IMR-90 (cell line): ENCODE data around the gene KLHL40. TPM values are rescaled to one million over a fixed set of nuclear protein-coding genes. Genes with fewer than 3 reads are reported as not detected.

Source experiments
- ATAC-seq: fragments of 200-7000 bp; cut with Tn5 transposase; 2 replicates; pipeline ENCODE4 v1.9.1; 2020; ENCODE audit warnings: low read depth, mild to moderate bottlenecking, moderate library complexity
- BruUV-seq: library from RNA; stranded (reverse); fragments of 400-500 nt; replicated peaks from 2 replicates; lab custom pipeline; 2021; lab: Mats Ljungman, UMichigan
- CTCF ChIA-PET: fragments of 300-600 bp; formaldehyde crosslinking; extraction: SDS; loops from one replicate; lab custom pipeline; 2021; ENCODE audit warnings: antibody characterized with exemption; lab: Yijun Ruan, JAX
- POLR2A ChIA-PET: fragments of 300-600 bp; sonication (Branson Sonifier 250); formaldehyde crosslinking; loops from one replicate; lab custom pipeline; 2022; ENCODE audit warnings: antibody characterized with exemption; ENCODE audit not compliant: unreplicated experiment; lab: Charles Lee
- DNase-seq: peaks from one replicate; pipeline ENCODE4 v3.0.0; 2013
- H2AFZ ChIP-seq: replicated peaks from 2 replicates; pipeline ENCODE3; 2013; ENCODE audit warnings: low read length, mild to moderate bottlenecking; ENCODE audit not compliant: poor library complexity
- H2AK5ac ChIP-seq: 2 replicates; pipeline ENCODE4 v1.6.1; 2013; ENCODE audit warnings: low read depth, low read length, inconsistent platforms
- H2AK9ac ChIP-seq: replicated peaks from 2 replicates; pipeline ENCODE3; 2013; ENCODE audit warnings: mild to moderate bottlenecking, low read depth, low read length, moderate library complexity; ENCODE audit not compliant: poor library complexity
- H2BK120ac ChIP-seq: 2 replicates; pipeline ENCODE4 v1.6.1; 2013; ENCODE audit warnings: low read depth, low read length, inconsistent platforms
- H2BK15ac ChIP-seq: 3 replicates; pipeline ENCODE4 v1.6.1; 2013; ENCODE audit warnings: low read depth, low read length, inconsistent platforms
- H2BK20ac ChIP-seq: 2 replicates; pipeline ENCODE4 v1.6.1; 2013; ENCODE audit warnings: low read depth, mild to moderate bottlenecking, inconsistent platforms, low read length, moderate library complexity
- H2BK5ac ChIP-seq: 2 replicates; pipeline ENCODE4 v1.6.1; 2013; ENCODE audit warnings: mild to moderate bottlenecking, low read depth, low read length, inconsistent platforms; ENCODE audit not compliant: poor library complexity, severe bottlenecking
- H3K14ac ChIP-seq: replicated peaks from 2 replicates; pipeline ENCODE4 v1.6.1; 2013; ENCODE audit warnings: low read depth, low read length, inconsistent platforms
- H3K18ac ChIP-seq: 2 replicates; pipeline ENCODE4 v1.6.1; 2013; ENCODE audit warnings: low read depth, low read length, control low read depth
- H3K23ac ChIP-seq: 2 replicates; pipeline ENCODE4 v1.6.1; 2013; ENCODE audit warnings: low read depth, low read length, inconsistent platforms
- H3K27ac ChIP-seq: 2 replicates; pipeline ENCODE4 v1.5.1; 2013; ENCODE audit warnings: mild to moderate bottlenecking, control low read depth, low read length; ENCODE audit not compliant: insufficient read depth
- H3K27me3 ChIP-seq: 2 replicates; pipeline ENCODE4 v1.6.1; 2013; ENCODE audit warnings: low read length; ENCODE audit not compliant: control insufficient read depth, insufficient read depth
- H3K36me3 ChIP-seq: 2 replicates; pipeline ENCODE4 v1.6.1; 2013; ENCODE audit warnings: low read length, mixed read lengths; ENCODE audit not compliant: control insufficient read depth, insufficient read depth
- H3K4ac ChIP-seq: 2 replicates; pipeline ENCODE4 v1.6.1; 2013; ENCODE audit warnings: low read depth, low read length, inconsistent platforms
- H3K4me1 ChIP-seq: 2 replicates; pipeline ENCODE4 v1.6.1; 2013; ENCODE audit warnings: low read length, mixed read lengths; ENCODE audit not compliant: control insufficient read depth, insufficient read depth
- H3K4me2 ChIP-seq: 2 replicates; pipeline ENCODE4 v1.6.1; 2013; ENCODE audit warnings: low read depth, mild to moderate bottlenecking, control low read depth, low read length, moderate library complexity
- H3K4me3 ChIP-seq: 2 replicates; pipeline ENCODE4 v1.5.1; 2013; ENCODE audit warnings: low read depth, mild to moderate bottlenecking, control low read depth, low read length, moderate library complexity; ENCODE audit not compliant: insufficient read depth
- H3K56ac ChIP-seq: 2 replicates; pipeline ENCODE4 v1.6.1; 2013; ENCODE audit warnings: low read length, inconsistent platforms; ENCODE audit not compliant: insufficient read depth; ENCODE audit errors: extremely low read depth
- H3K79me1 ChIP-seq, 2 experiments: 2 replicates each; pipeline ENCODE4 v1.6.1; 2013; ENCODE audit warnings: low read length in 2 of 2, inconsistent platforms in 1 of 2, low read depth in 1 of 2
- H3K9ac ChIP-seq: 2 replicates; pipeline ENCODE4 v1.6.1; 2013; ENCODE audit warnings: low read depth, low read length, control low read depth
- H3K9me1 ChIP-seq: 2 replicates; pipeline ENCODE4 v1.6.1; 2013; ENCODE audit warnings: low read length, inconsistent platforms; ENCODE audit not compliant: insufficient read depth
- H3K9me3 ChIP-seq: 2 replicates; pipeline ENCODE4 v1.6.1; 2013; ENCODE audit warnings: low read length; ENCODE audit not compliant: control insufficient read depth, insufficient read depth
- H4K20me1 ChIP-seq: 2 replicates; pipeline ENCODE4 v1.6.1; 2013; ENCODE audit warnings: low read length, inconsistent platforms; ENCODE audit not compliant: insufficient read depth
- H4K5ac ChIP-seq: 2 replicates; pipeline ENCODE4 v1.6.1; 2013; ENCODE audit warnings: mild to moderate bottlenecking, low read depth, low read length, control low read depth
- H4K8ac ChIP-seq, 2 experiments: 2 replicates each; pipeline ENCODE4 v1.6.1; 2013; ENCODE audit warnings: low read depth in 2 of 2, low read length in 2 of 2, control low read depth in 1 of 2, inconsistent platforms in 1 of 2
- H4K91ac ChIP-seq: 2 replicates; pipeline ENCODE4 v1.6.1; 2013; ENCODE audit warnings: low read depth, low read length, inconsistent platforms; ENCODE audit not compliant: insufficient read depth
- BHLHE40 ChIP-seq: fragments of 150-350 bp; IDR thresholded peaks from 2 replicates; pipeline ENCODE4 v1.6.1; 2016; ENCODE audit warnings: mild to moderate bottlenecking, low read depth, low read length
- CHD1 ChIP-seq: IDR thresholded peaks from 2 replicates; pipeline ENCODE4 v1.6.1; 2012; ENCODE audit warnings: low read depth, low read length, improper control_type of control experiment
- ELK1 ChIP-seq: fragments of 150-350 bp; IDR thresholded peaks from 2 replicates; pipeline ENCODE4 v1.6.1; 2016; ENCODE audit warnings: low read depth, mild to moderate bottlenecking, low read length, moderate library complexity, borderline replicate concordance
- FOS ChIP-seq: fragments of 150-350 bp; IDR thresholded peaks from 2 replicates; pipeline ENCODE4 v1.6.1; 2016; ENCODE audit warnings: low read depth, low read length
- MAFK ChIP-seq: IDR thresholded peaks from 2 replicates; pipeline ENCODE4 v1.6.1; 2012; ENCODE audit warnings: low read depth, low read length, improper control_type of control experiment
- MAZ ChIP-seq: IDR thresholded peaks from 2 replicates; pipeline ENCODE4 v1.6.1; 2012; ENCODE audit warnings: low read depth, mild to moderate bottlenecking, low read length, improper control_type of control experiment, moderate library complexity, borderline replicate concordance
- NFE2L2 ChIP-seq: fragments of 150-350 bp; IDR thresholded peaks from 2 replicates; pipeline ENCODE4 v1.6.1; 2016; ENCODE audit warnings: low read depth, mild to moderate bottlenecking, low read length
- POLR2A ChIP-seq: IDR thresholded peaks from 2 replicates; pipeline ENCODE4 v1.6.1; 2012; ENCODE audit warnings: mild to moderate bottlenecking, low read depth, low read length
- RAD21 ChIP-seq: IDR thresholded peaks from 2 replicates; pipeline ENCODE4 v1.6.1; 2012; ENCODE audit warnings: low read length, improper control_type of control experiment
- RCOR1 ChIP-seq: IDR thresholded peaks from 2 replicates; pipeline ENCODE4 v1.6.1; 2012; ENCODE audit warnings: mild to moderate bottlenecking, low read length, improper control_type of control experiment; ENCODE audit not compliant: insufficient replicate concordance
- RFX5 ChIP-seq: IDR thresholded peaks from 2 replicates; pipeline ENCODE4 v1.8.0; 2012; ENCODE audit warnings: low read depth, mild to moderate bottlenecking, low read length, moderate library complexity
- SMC3 ChIP-seq: fragments of 150-350 bp; IDR thresholded peaks from 2 replicates; pipeline ENCODE4 v1.6.1; 2016; ENCODE audit warnings: low read depth, mild to moderate bottlenecking, antibody characterized with exemption, low read length, moderate library complexity
- USF2 ChIP-seq: fragments of 150-350 bp; IDR thresholded peaks from 2 replicates; pipeline ENCODE4 v1.6.1; 2017; ENCODE audit warnings: mild to moderate bottlenecking, antibody characterized with exemption, low read length, low read depth
- WGBS, 2 experiments: methylation state at CpG; one replicate each; pipeline versions ENCODE4 v1.1.5 to v1.1.7; 2013; ENCODE audit warnings: missing lambda C conversion rate in 2 of 2; ENCODE audit not compliant: insufficient read length in 1 of 2; ENCODE audit errors: extremely low coverage in 2 of 2; 5-methylcytosine and 5-hydroxymethylcytosine counted together
- dilution Hi-C: fragments of 300-500 bp; cut with HindIII; formaldehyde crosslinking; loops from one replicate; pipeline ENCODE4 v1.14.3; 2018; ENCODE audit warnings: low sequenced_read_pairs; ENCODE audit not compliant: unreplicated experiment
- in situ Hi-C: fragments of 300-500 bp; cut with MboI; formaldehyde crosslinking; loops from 3 replicates; pipeline ENCODE4 v1.14.3; 2019; ENCODE audit warnings: low sequenced_read_pairs, inconsistent platforms, mixed read lengths
- intact Hi-C: fragments of 100-400 bp; cut with micrococcal nuclease; formaldehyde crosslinking; loops from 2 replicates; pipeline ENCODE4 v1.10.0; 2022
- polyA plus RNA-seq, 3 experiments: library from polyadenylated mRNA; depleted of rRNA; stranded (reverse); fragments of >200 nt; gene quantifications; 2 replicates each; pipeline ENCODE4 v1.2.3, GENCODE V29; 2012; ENCODE audit warnings: low replicate concordance in 1 of 3
- total RNA-seq: library from RNA; depleted of rRNA; stranded (reverse); fragments of >200 nt; gene quantifications from 2 replicates; pipeline ENCODE4 v1.2.3, GENCODE V29; 2012
- TF ChIP-seq, protein P1 (sequence below): conservative IDR thresholded peaks from 2 replicates; pipeline ENCODE4 v1.5.1; 2012; ENCODE audit warnings: mild to moderate bottlenecking, low read depth, low read length, improper control_type of control experiment

Gene KLHL40
- total and polyA plus RNA-seq, 2 of the 4 experiments (the other 2 are of a cell fraction) = not detected

DNA sequence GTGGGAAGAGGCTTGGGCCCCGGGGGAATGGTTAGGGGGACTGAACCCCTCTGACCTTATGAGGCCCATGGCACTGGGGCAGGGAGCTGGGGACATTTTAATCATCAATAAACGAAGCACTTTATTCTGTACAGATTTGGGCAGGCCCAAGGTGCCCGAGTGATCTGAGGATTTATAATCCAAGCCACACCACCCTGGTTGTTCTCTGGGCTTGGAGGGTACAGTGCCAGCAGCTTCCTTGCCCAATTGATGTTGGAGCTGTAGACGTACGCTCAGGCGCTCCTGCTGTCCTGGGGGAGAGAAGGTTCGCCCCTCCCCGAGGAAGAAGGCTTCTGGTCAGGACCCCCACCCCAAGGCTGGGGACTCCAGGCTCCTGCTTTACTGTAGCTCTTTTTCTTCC, 19.3 kb upstream of the KLHL40 start:
- H4K5ac ChIP-seq = no peak overlapping the region
- no peak overlapping the region for H2BK120ac ChIP-seq
- no TSS peak for BruUV-seq
- peaks cover 3% of the 10 kb centered on the region for H3K9me3 ChIP-seq
- WGBS, 2 experiments = no CpG with 5 or more reads among the region's 8 CpGs
- peaks cover 6% of the 10 kb centered on the region; the same call in 1 of the 2 replicates for H3K9me1 ChIP-seq
- no peak overlapping the region for H3K18ac ChIP-seq
- H4K8ac ChIP-seq = no peak overlapping the region
- ATAC-seq = no peak
- in situ Hi-C loops = no loop called here
- 0 out of 4 replicates have a peak, but pooled peaks cover 0 to 4% of the 10 kb centered on the region in 2 experiments for H3K79me1 ChIP-seq
- no peak overlapping the region for H2AK9ac ChIP-seq
- H3K4me2 ChIP-seq = no peak overlapping the region
- no peak overlapping the region for H3K23ac ChIP-seq
- no peak overlapping the region for H3K27ac ChIP-seq
- intact Hi-C loops = no loop called here
- H4K91ac ChIP-seq = no peak overlapping the region
- no peak overlapping the region for H3K9ac ChIP-seq
- POLR2A ChIA-PET = no interaction called here
- H3K14ac ChIP-seq = no peak overlapping the region
- no peak overlapping the region for H2BK15ac ChIP-seq
- no peak for DNase-seq
- H2BK5ac ChIP-seq = no peak overlapping the region
- CTCF ChIA-PET = no interaction called here
- H3K4me3 ChIP-seq = no peak overlapping the region
- no peak overlapping the region for H3K56ac ChIP-seq
- no peak overlapping the region for H3K4ac ChIP-seq
- H3K27me3 ChIP-seq = peaks cover 5% of the 10 kb centered on the region; the same call in 1 of the 2 replicates
- no peak overlapping the region for H2AFZ ChIP-seq
- H2BK20ac ChIP-seq = no peak overlapping the region
- no peak overlapping the region for H2AK5ac ChIP-seq
- no peak for TF ChIP-seq RAD21
- TF ChIP-seq RCOR1 = no peak
- no peak for TF ChIP-seq USF2
- no peak for TF ChIP-seq CHD1
- TF ChIP-seq POLR2A = no peak
- TF ChIP-seq SMC3 = no peak
- TF ChIP-seq BHLHE40 = no peak
- no peak for TF ChIP-seq RFX5
- TF ChIP-seq FOS = no peak
- no peak for TF ChIP-seq NFE2L2
- TF ChIP-seq ELK1 = no peak
- no peak for TF ChIP-seq MAFK
- TF ChIP-seq, protein P1, sequence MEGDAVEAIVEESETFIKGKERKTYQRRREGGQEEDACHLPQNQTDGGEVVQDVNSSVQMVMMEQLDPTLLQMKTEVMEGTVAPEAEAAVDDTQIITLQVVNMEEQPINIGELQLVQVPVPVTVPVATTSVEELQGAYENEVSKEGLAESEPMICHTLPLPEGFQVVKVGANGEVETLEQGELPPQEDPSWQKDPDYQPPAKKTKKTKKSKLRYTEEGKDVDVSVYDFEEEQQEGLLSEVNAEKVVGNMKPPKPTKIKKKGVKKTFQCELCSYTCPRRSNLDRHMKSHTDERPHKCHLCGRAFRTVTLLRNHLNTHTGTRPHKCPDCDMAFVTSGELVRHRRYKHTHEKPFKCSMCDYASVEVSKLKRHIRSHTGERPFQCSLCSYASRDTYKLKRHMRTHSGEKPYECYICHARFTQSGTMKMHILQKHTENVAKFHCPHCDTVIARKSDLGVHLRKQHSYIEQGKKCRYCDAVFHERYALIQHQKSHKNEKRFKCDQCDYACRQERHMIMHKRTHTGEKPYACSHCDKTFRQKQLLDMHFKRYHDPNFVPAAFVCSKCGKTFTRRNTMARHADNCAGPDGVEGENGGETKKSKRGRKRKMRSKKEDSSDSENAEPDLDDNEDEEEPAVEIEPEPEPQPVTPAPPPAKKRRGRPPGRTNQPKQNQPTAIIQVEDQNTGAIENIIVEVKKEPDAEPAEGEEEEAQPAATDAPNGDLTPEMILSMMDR = no peak
- TF ChIP-seq MAZ = no peak
- dilution Hi-C loops = no loop called here
- H3K4me1 ChIP-seq = no peaks in the 10 kb centered on the region; the same call in 1 of the 2 replicates
- H3K36me3 ChIP-seq = peaks cover 6% of the 10 kb centered on the region; the same call in 1 of the 2 replicates
- peaks cover 2% of the 10 kb centered on the region for H4K20me1 ChIP-seq
